Breast epithelium (tissue), 3 donors: ENCODE data around the gene BEAN1.
"Not testable (repeated sequence)": the region's sequence is repeated elsewhere in the genome, so short reads cannot be mapped to it uniquely, and the experiment has no call there.

Source experiments
- POLR2A ChIP-seq: fragments of 450-650 bp; IDR thresholded peaks from one replicate; pipeline ENCODE4 v1.6.1; 2016; ENCODE audit warnings: antibody characterized with exemption, mild to moderate bottlenecking, moderate library complexity
- POLR2AphosphoS5 ChIP-seq, 3 donors: sonication (generic); formaldehyde crosslinking; IDR thresholded peaks; one replicate each; pipeline ENCODE4 v1.6.1; 2017; ENCODE audit warnings: antibody characterized with exemption in 3 of 3
- TF ChIP-seq, protein P1 (sequence below), 3 donors: fragments of 450-650 bp; IDR thresholded peaks; one replicate each; pipeline ENCODE4 v1.5.1; 2016 to 2017; ENCODE audit warnings: antibody characterized with exemption in 3 of 3, mild to moderate bottlenecking in 3 of 3, moderate library complexity in 3 of 3

GRCh38 chr16:66496226-66496625 is 69.1 kb downstream of the BEAN1 start:
- TF ChIP-seq, protein P1, sequence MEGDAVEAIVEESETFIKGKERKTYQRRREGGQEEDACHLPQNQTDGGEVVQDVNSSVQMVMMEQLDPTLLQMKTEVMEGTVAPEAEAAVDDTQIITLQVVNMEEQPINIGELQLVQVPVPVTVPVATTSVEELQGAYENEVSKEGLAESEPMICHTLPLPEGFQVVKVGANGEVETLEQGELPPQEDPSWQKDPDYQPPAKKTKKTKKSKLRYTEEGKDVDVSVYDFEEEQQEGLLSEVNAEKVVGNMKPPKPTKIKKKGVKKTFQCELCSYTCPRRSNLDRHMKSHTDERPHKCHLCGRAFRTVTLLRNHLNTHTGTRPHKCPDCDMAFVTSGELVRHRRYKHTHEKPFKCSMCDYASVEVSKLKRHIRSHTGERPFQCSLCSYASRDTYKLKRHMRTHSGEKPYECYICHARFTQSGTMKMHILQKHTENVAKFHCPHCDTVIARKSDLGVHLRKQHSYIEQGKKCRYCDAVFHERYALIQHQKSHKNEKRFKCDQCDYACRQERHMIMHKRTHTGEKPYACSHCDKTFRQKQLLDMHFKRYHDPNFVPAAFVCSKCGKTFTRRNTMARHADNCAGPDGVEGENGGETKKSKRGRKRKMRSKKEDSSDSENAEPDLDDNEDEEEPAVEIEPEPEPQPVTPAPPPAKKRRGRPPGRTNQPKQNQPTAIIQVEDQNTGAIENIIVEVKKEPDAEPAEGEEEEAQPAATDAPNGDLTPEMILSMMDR (IDR thresholded peaks at IDR 0.05) = not testable (repeated sequence)
- TF ChIP-seq POLR2A; POLR2AphosphoS5 (IDR thresholded peaks at IDR 0.05): not testable (repeated sequence)
